Small intestine (tissue), 7 donors: ENCODE measurements around the gene GTF2F2. TPM values are rescaled to one million over a fixed set of nuclear protein-coding genes. Genes with fewer than 3 reads are reported as not detected.

Experiments
- DNase-seq, 2 donors: peaks; one replicate each; pipeline versions ENCODE4 v3.0.0 to v3.0.0-alpha.2; 2013
- FAIRE-seq: peaks from 2 replicates; lab custom pipeline; 2012; peaks lifted over from hg19 to GRCh38; lab: Jason Lieb, UNC
- H3K27ac ChIP-seq, 3 donors: one replicate each; pipeline ENCODE4 v1.5.1; 2013; ENCODE audit warnings: low read length in 2 of 3, mild to moderate bottlenecking in 2 of 3, control low read depth in 1 of 3, inconsistent platforms in 1 of 3, low read depth in 1 of 3, moderate library complexity in 1 of 3
- H3K27me3 ChIP-seq, 3 donors: one replicate each; pipeline ENCODE4 v1.6.1; 2013; ENCODE audit warnings: low read length in 3 of 3, inconsistent platforms in 1 of 3; ENCODE audit not compliant: control insufficient read depth in 3 of 3, insufficient read depth in 3 of 3
- H3K36me3 ChIP-seq, 3 donors: one replicate each; pipeline ENCODE4 v1.6.1; 2013; ENCODE audit warnings: low read length in 3 of 3, inconsistent platforms in 1 of 3, low read depth in 1 of 3, mild to moderate bottlenecking in 1 of 3, moderate library complexity in 1 of 3; ENCODE audit not compliant: control insufficient read depth in 3 of 3, insufficient read depth in 2 of 3
- H3K4me1 ChIP-seq, 3 donors: one replicate each; pipeline ENCODE4 v1.6.1; 2013; ENCODE audit warnings: low read length in 2 of 3, inconsistent platforms in 1 of 3, low read depth in 1 of 3, mild to moderate bottlenecking in 1 of 3, moderate library complexity in 1 of 3; ENCODE audit not compliant: control insufficient read depth in 3 of 3, insufficient read depth in 2 of 3
- H3K4me3 ChIP-seq, 3 donors: one replicate each; pipeline ENCODE4 v1.5.1; 2013; ENCODE audit warnings: low read length in 3 of 3, control low read depth in 1 of 3, inconsistent platforms in 1 of 3, low read depth in 1 of 3, mild to moderate bottlenecking in 1 of 3, moderate library complexity in 1 of 3
- H3K9me3 ChIP-seq, 2 donors: one replicate each; pipeline ENCODE4 v1.6.1; 2013; ENCODE audit warnings: low read depth in 1 of 2, low read length in 1 of 2; ENCODE audit not compliant: control insufficient read depth in 2 of 2, insufficient read depth in 1 of 2
- WGBS, 3 donors: extraction: QIAGEN DNeasy Blood & Tissue Kit; methylation state at CpG; one replicate each; pipeline ENCODE4 v1.1.7; 2013; 5-methylcytosine and 5-hydroxymethylcytosine counted together
- polyA plus RNA-seq, 4 donors: library from polyadenylated mRNA; stranded (reverse) in 3 of 4; unstranded in 1 of 4; fragments of 200-250 nt in 3 of 4; fragments of 120-200 nt in 1 of 4; gene quantifications; one replicate each; pipeline versions ENCODE4 v1.2.1 to v1.2.3, GENCODE V29; 2013
- donor health status: healthy with polysubstance abuse.
- donor health status: control.
- donor health status: control.
- donor health status: Bipolar disorder and iron deficiency.
- donor health status: healthy.

Gene GTF2F2
- polyA plus RNA-seq, 4 donors, result 11.6 to 18.9 (median 15.8) TPM

DNA sequence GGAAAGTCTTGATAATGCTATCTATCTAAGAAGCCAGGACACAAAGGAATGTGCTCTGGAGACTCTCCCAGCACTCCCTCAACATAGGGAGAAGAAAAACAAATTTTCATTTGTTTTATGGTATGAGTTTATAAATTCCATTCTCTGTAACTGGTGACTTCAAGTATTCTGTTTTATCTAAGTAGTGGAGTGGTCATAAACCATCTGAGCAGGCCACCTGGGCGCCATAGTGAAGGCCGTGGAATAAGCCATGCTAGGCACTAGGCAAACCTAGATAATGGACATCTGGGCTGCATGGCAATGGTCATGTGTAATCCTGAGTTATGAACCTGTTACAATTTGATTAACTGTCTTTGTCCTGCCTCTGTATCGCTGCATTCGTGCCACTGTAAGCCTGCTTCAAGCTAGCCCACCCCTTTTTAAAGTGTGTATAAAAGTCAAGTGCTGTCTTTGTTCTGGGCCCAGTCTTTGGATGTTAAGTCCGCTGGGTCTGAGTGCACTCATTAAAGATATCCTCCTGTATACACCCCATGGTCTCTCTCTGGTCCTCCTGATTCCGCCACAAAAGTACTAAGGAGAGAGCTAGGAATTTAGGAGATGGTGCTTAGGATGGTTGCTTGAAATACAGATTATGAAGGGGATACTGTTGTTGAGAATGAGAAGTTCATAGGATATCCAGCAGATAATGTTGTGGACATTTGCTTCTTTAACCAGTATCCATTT, 13.2 kb downstream of the GTF2F2 start:
- Histone ChIP-seq H3K27ac (no peak overlapping the region), H3K4me3 (no peak overlapping the region), H3K27me3 (no peaks in the 10 kb centered on the region), H3K4me1 (no peaks in the 10 kb centered on the region), H3K9me3 (peaks cover 0 to 21% of the 10 kb centered on the region in 2 donors), H3K36me3 (peaks cover 5 to 8% (median 6%) of the 10 kb centered on the region in 3 donors)
- DNase-seq (no peak), FAIRE-seq (no peak)
- 98% methylated on average over 6 of the region's 6 CpGs for WGBS, 3 donors

DNA sequence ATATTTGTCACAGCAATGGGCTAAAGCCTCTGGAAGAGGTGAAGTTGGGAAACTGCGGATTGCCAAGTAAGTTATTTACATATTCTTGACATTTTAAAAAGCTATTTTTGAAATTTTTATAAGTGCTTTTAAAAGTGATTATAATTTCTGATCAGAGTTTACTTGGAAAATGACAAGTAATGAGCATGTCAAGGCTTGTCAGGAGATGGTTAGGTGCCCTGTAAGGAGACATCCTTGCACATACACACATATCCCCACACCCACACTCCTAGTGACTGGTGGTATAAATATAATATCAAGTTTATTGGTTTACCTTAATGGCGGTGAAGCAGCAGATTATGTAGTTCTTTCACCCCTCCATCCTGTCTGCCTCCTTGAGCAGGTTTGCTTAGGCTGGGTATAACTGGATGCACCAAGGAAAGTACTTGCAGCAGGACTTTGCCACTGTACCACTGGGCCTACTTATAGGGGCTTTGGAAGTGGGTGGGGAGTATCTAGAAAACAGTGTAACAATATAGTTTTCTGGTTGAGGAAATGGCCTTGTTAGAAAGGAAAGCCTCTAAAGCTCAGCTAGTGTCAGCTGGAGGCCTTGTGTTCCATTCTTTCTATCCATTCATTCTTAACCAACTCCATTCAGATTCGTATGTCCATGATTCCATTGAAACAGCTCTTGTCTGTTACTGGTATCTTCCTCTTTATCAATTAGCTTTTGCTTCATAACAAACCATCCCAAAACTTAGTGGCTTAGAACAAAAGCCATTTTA, 16.6 kb downstream of the GTF2F2 start:
- Histone ChIP-seq H3K9me3 (peaks cover 0 to 17% of the 10 kb centered on the region in 2 donors), H3K36me3 (peaks cover 5 to 13% (median 11%) of the 10 kb centered on the region in 3 donors), H3K4me1 (no peaks in the 10 kb centered on the region), H3K4me3 (no peak overlapping the region), H3K27me3 (no peaks in the 10 kb centered on the region), H3K27ac (no peak overlapping the region)
- DNase-seq, result no peak
- 92 to 96% (median 92%) methylated on average over 3 of the region's 3 CpGs for WGBS, 3 donors
- no peak for FAIRE-seq

DNA sequence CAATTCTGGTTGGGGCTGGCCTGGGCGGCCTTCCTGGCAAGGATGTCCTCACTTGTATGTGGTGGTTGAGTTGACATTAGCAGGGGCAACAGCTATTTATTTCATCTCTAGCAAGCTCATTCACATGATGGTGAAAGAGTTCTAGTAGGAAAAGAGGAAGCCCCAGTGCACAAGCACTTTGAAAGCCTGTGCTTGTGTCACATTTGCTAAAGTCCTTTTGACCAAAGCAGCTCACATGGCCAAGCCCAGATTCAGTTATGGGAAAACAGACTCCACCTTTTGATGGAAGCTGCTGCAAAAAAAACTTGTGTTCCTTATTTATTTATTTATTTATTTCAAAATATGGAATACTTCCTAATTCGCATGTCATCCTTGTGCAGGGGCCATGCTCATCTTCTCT, 17.2 kb downstream of the GTF2F2 start:
- Histone ChIP-seq H3K27ac (no peak overlapping the region), H3K27me3 (no peaks in the 10 kb centered on the region), H3K4me1 (no peaks in the 10 kb centered on the region), H3K9me3 (peaks cover 0 to 11% of the 10 kb centered on the region in 2 donors), H3K36me3 (peaks cover 5 to 13% (median 11%) of the 10 kb centered on the region in 3 donors), H3K4me3 (no peak overlapping the region)
- 94 to 98% (median 96%) methylated on average over 2 of the region's 2 CpGs for WGBS, 3 donors
- FAIRE-seq (no peak), DNase-seq (no peak)

DNA sequence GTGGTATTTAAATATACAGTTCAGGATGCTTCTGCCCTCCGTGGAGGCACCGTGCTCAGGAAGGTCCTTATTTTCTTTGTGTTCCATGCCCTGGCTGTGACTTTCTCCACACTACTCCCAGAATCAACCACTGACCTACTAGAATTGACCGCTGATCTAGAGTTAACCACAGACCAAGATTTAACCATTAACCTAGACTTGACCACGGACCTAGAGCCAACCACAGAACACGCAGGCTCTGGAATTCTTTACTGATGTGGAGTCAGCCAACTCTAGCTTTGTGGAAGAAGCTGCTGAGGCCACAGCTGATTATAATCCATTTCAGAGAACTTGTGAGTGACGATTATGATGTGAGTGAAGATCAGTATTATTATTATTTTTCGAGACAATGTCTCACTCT, 18.0 kb downstream of the GTF2F2 start:
- Histone ChIP-seq H3K9me3 (peaks cover 0 to 5% of the 10 kb centered on the region in 2 donors), H3K27me3 (no peaks in the 10 kb centered on the region), H3K36me3 (peaks cover 5 to 13% (median 11%) of the 10 kb centered on the region in 3 donors), H3K4me3 (no peak overlapping the region), H3K27ac (no peak overlapping the region), H3K4me1 (peaks cover 0 to 4% (median 0%) of the 10 kb centered on the region in 3 donors)
- DNase-seq (no peak), FAIRE-seq (no peak)
- WGBS, 3 donors, result 93 to 97% (median 94%) methylated on average over 7 of the region's 7 CpGs

DNA sequence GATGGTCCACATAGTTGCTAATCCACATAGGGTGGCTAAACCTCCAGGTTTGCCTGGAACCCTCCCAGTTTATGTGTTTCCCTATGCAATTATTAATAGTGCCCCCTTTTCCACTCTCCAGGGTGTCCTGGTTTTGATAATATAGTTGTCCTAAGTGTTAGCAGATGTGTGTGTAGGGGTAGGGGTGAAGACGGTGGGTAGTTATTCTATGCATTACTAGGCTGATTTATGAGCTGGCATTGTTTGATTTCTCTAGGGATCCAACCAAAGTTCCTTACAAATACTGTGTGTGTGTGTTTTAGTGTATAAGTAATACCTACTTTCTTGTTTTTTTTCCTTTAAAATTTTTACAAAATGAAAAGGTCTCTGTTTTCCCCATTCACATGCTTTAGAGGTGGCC, 21.1 kb downstream of the GTF2F2 start:
- H3K4me3 ChIP-seq, result no peak overlapping the region
- H3K4me1 ChIP-seq, result peaks cover 0 to 4% (median 0%) of the 10 kb centered on the region in 3 donors
- no peak for DNase-seq
- H3K27me3 ChIP-seq, result no peaks in the 10 kb centered on the region
- WGBS, 3 donors, result 91 to 100% (median 91%) methylated on average over 1 of the region's 1 CpG
- no peaks in the 10 kb centered on the region for H3K9me3 ChIP-seq
- no peak for FAIRE-seq
- H3K27ac ChIP-seq, result no peak overlapping the region
- H3K36me3 ChIP-seq, result peaks cover 5 to 19% (median 13%) of the 10 kb centered on the region in 3 donors

DNA sequence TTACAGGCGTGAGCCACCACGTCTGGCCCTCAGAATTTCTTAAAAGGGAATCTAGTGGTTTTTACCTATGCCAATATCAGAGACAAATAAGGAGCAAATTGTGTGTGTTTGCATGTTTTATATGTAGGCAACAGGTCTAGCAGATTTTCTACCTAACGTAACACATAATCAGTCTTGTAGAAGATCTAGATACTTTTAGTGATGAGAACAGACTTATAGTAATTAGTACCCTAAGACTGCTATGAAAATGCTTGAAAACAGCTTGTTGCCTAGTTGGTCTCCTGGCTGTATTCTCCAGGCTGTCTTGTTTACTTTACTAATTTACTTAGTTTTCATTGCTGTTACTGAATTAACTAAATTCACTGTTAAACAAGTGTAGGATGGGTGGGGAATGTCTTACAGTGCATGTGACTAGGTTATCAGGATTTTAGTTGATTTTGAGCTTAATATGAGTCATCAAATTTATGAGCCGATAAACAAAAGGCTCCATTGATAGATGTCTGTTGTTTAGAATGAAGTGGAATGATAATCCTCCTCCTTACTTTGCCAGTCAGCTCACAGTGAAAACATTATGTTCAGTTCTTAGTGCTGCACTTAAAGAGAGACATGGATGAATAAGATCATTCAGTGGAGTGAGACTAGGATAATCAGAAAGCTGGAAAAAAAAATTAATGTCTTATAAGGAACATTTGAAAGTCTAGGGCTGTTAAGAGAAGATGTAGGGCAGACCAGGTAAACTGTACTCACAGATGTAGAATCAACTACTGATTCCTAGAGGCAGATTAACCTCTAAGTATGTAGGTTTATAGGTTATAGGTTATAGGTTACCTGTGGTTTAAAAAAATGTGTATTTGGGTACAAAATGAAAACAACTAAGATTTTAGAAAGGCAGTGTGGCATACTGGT, 22.4 kb downstream of the GTF2F2 start:
- no peak for FAIRE-seq
- peak overlapping the region in 1 of 3 donors; percentile 3 for H3K27ac ChIP-seq
- 62 to 65% (median 64%) methylated on average over 4 of the region's 4 CpGs for WGBS, 3 donors

DNA sequence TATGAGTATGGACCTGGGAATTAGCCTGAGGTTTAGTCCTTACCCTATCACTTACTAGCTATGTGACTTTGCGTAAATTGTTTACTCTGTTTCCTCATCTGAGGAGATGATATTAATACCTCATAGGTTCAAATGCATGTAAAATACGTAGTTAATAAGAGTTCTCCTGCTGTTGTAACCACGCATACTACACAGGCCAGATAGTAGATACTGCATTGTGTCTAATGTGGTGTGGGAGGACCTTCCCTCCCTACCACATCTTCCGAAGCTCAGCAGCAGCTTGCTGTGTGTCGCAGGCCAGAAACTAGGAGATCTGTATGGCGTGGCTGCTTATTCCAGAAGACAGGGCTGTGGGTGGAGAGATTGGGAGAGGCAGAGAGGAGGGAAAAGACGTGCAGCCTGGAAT, 23.0 kb downstream of the GTF2F2 start:
- Histone ChIP-seq H3K27me3 (no peaks in the 10 kb centered on the region), H3K27ac (peak overlapping the region in 1 of 3 donors; percentile 3), H3K4me3 (no peak overlapping the region), H3K4me1 (peaks cover 0 to 4% (median 0%) of the 10 kb centered on the region in 3 donors), H3K9me3 (no peaks in the 10 kb centered on the region), H3K36me3 (peaks cover under 1 to 13% (median 8%) of the 10 kb centered on the region in 3 donors)
- no peak for DNase-seq
- no peak for FAIRE-seq
- WGBS, 3 donors, result 70 to 79% (median 73%) methylated on average over 7 of the region's 7 CpGs

More for the DNA sequence above, 22.4 kb downstream of the GTF2F2 start:
- H3K9me3 ChIP-seq, result no peaks in the 10 kb centered on the region
- peaks cover 5 to 16% (median 10%) of the 10 kb centered on the region in 3 donors for H3K36me3 ChIP-seq
- H3K4me1 ChIP-seq, result peaks cover 0 to 4% (median 0%) of the 10 kb centered on the region in 3 donors
- peak; percentile 18 to 34 for DNase-seq
- H3K27me3 ChIP-seq, result no peaks in the 10 kb centered on the region
- no peak overlapping the region for H3K4me3 ChIP-seq

DNA sequence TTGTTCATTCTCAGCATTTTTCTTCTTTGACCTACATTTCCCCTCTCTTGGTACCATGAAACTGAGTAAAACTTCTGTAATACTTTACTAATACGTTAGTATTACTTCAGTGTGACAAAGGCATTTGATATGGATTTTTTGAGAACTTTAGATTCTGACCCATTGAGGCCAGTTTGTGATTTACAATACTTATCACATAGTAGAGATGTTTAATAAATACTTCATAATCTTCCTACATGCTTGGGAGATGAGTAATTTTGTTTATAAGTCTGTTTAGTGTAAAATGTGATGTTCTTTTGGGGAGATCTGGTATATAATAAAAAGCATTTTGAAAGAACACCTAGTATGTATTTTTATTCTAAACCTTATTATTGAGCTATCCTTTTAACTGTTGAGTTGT, 29.7 kb downstream of the GTF2F2 start:
- no peaks in the 10 kb centered on the region for H3K9me3 ChIP-seq
- WGBS, 3 donors, result 78 to 90% (median 85%) methylated on average over 1 of the region's 1 CpG
- FAIRE-seq, result no peak
- no peaks in the 10 kb centered on the region for H3K4me1 ChIP-seq
- peaks cover 0 to 10% (median 2%) of the 10 kb centered on the region in 3 donors for H3K36me3 ChIP-seq
- no peak overlapping the region for H3K4me3 ChIP-seq
- no peak overlapping the region for H3K27ac ChIP-seq
- no peaks in the 10 kb centered on the region for H3K27me3 ChIP-seq
- no peak for DNase-seq
